NB4 (cell line): ENCODE results near the gene PGAM5.

Experiments used
- CTCF ChIP-seq: IDR thresholded peaks from one replicate; pipeline ENCODE4 v1.5.1; 2012; ENCODE audit warnings: low read depth, low read length
- MAX ChIP-seq: IDR thresholded peaks from 2 replicates; pipeline ENCODE4 v1.6.1; 2011; ENCODE audit warnings: low read depth, low read length
- MYC ChIP-seq: IDR thresholded peaks from 2 replicates; pipeline ENCODE4 v1.6.1; 2011; ENCODE audit warnings: low read depth, low read length
- POLR2A ChIP-seq: IDR thresholded peaks from 2 replicates; pipeline ENCODE4 v1.6.1; 2011; ENCODE audit warnings: mild to moderate bottlenecking; ENCODE audit not compliant: insufficient read length; ENCODE audit errors: extremely low read depth

- no peak for TF ChIP-seq CTCF
- TF ChIP-seq MAX: no peak
- no peak for TF ChIP-seq POLR2A
- TF ChIP-seq MYC: no peak
Measured at GRCh38 chr12:132734206-132734605, 23.6 kb downstream of the PGAM5 start.
